ENCODE data around the gene BMP10.
A peak's percentile ranks its signal among the peaks of the same experiment; 100 is the strongest.

The BMP10 gene

DNA sequence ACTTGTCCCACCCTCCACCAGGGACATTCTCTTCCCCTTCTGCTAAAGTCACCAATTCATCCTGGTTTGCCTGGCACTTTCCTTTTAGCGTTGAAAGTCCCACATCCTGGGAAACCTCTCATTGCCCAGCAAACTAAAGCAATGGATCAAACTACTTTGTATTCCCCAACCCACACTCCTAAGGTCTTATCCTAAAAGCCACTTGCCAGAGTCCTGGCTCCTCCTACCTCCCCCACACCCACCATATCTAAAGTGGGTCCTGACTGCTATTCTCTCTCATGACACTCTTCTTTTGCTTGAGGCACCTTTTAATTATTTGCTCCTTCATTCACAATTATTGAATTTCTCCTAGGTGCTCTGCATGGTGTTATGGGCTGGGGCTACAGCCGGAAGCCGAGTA lies 40.9 kb upstream of the BMP10 start:
- no peak for TF ChIP-seq GABPA (IDR thresholded peaks at IDR 0.05; ENCODE audit: low read depth)
- TF ChIP-seq, protein P1, sequence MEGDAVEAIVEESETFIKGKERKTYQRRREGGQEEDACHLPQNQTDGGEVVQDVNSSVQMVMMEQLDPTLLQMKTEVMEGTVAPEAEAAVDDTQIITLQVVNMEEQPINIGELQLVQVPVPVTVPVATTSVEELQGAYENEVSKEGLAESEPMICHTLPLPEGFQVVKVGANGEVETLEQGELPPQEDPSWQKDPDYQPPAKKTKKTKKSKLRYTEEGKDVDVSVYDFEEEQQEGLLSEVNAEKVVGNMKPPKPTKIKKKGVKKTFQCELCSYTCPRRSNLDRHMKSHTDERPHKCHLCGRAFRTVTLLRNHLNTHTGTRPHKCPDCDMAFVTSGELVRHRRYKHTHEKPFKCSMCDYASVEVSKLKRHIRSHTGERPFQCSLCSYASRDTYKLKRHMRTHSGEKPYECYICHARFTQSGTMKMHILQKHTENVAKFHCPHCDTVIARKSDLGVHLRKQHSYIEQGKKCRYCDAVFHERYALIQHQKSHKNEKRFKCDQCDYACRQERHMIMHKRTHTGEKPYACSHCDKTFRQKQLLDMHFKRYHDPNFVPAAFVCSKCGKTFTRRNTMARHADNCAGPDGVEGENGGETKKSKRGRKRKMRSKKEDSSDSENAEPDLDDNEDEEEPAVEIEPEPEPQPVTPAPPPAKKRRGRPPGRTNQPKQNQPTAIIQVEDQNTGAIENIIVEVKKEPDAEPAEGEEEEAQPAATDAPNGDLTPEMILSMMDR (IDR thresholded peaks at IDR 0.05; ENCODE audit: insufficient read depth, low read length): no peak
- no peak for TF ChIP-seq SPI1 (IDR thresholded peaks at IDR 0.05; ENCODE audit: borderline replicate concordance, low read depth)
- TF ChIP-seq, protein P2, sequence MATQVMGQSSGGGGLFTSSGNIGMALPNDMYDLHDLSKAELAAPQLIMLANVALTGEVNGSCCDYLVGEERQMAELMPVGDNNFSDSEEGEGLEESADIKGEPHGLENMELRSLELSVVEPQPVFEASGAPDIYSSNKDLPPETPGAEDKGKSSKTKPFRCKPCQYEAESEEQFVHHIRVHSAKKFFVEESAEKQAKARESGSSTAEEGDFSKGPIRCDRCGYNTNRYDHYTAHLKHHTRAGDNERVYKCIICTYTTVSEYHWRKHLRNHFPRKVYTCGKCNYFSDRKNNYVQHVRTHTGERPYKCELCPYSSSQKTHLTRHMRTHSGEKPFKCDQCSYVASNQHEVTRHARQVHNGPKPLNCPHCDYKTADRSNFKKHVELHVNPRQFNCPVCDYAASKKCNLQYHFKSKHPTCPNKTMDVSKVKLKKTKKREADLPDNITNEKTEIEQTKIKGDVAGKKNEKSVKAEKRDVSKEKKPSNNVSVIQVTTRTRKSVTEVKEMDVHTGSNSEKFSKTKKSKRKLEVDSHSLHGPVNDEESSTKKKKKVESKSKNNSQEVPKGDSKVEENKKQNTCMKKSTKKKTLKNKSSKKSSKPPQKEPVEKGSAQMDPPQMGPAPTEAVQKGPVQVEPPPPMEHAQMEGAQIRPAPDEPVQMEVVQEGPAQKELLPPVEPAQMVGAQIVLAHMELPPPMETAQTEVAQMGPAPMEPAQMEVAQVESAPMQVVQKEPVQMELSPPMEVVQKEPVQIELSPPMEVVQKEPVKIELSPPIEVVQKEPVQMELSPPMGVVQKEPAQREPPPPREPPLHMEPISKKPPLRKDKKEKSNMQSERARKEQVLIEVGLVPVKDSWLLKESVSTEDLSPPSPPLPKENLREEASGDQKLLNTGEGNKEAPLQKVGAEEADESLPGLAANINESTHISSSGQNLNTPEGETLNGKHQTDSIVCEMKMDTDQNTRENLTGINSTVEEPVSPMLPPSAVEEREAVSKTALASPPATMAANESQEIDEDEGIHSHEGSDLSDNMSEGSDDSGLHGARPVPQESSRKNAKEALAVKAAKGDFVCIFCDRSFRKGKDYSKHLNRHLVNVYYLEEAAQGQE (IDR thresholded peaks at IDR 0.05; ENCODE audit: insufficient replicate concordance, low read depth): no peak
- TF ChIP-seq POLR2AphosphoS5 (IDR thresholded peaks at IDR 0.05; ENCODE audit: low read depth): no peak
- DNase-seq (ENCODE audit: low read depth in 1 of 2, low spot score in 1 of 2): no peak
- no peaks in the 10 kb centered on the region for H3K27me3 ChIP-seq (ENCODE audit: insufficient read depth, poor library complexity, severe bottlenecking)
- no peak overlapping the region; the same call in 1 of the 2 replicates for H3K27ac ChIP-seq (replicated peaks)
- no peak overlapping the region for H3K4me3 ChIP-seq (replicated peaks; ENCODE audit: insufficient read depth, low read length)

DNA sequence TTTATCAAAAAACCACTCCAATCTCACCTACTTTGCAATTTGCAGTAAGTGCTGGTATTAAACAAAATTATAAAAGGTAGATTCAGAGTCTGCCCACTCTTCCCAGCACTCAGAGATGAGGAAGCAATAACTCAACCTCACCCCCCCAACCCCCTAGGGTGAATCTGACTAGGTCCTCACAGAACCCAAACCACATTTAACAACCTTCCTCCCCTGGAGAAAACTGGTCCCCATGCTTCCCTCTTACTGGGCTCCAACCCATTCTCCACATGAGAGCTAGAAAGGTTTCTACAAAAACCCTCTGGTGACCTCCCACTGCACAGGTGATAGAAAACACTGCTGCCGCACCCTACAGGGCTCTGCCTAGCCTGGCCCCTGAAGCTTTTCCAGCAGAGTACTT lies 40.5 kb upstream of the BMP10 start:
- DNase-seq (ENCODE audit: low read depth in 1 of 2, low spot score in 1 of 2): peak in 1 of 2 experiments; percentile 48
- TF ChIP-seq SPI1 (IDR thresholded peaks at IDR 0.05; ENCODE audit: borderline replicate concordance, low read depth): no peak
- no peaks in the 10 kb centered on the region for H3K27me3 ChIP-seq (ENCODE audit: insufficient read depth, poor library complexity, severe bottlenecking)
- no peak overlapping the region for H3K4me3 ChIP-seq (replicated peaks; ENCODE audit: insufficient read depth, low read length)
- H3K27ac ChIP-seq (replicated peaks): peak overlapping the region; percentile 14; the same call in 1 of the 2 replicates

DNA sequence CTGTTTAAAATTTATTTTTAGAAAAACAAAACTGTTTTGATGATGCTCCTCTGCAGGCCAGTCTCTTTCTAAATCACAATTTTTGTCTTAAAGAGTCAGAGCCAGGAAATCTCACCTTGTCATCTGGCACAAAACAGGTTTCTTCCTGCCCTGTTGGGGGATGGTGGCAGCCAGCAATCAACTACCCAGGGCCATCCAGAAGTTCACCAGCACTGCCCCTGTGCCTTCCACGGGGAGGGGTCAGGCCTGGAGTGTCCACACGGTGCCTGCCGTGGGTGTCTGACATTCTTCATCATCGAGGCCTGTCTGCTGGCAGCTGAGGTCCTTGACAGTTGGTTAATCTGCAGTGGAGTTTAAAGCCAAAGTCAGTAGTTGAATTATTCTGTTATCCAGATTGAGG lies 40.0 kb upstream of the BMP10 start:
- TF ChIP-seq GABPA (IDR thresholded peaks at IDR 0.05; ENCODE audit: low read depth): no peak
- no peak for TF ChIP-seq POLR2AphosphoS5 (IDR thresholded peaks at IDR 0.05; ENCODE audit: low read depth)
- TF ChIP-seq, protein P2 (IDR thresholded peaks at IDR 0.05; ENCODE audit: insufficient replicate concordance, low read depth): no peak
- TF ChIP-seq, protein P1 (IDR thresholded peaks at IDR 0.05; ENCODE audit: insufficient read depth, low read length): no peak
- TF ChIP-seq SPI1 (IDR thresholded peaks at IDR 0.05; ENCODE audit: borderline replicate concordance, low read depth): no peak
- DNase-seq (ENCODE audit: low read depth in 1 of 2, low spot score in 1 of 2): no peak

DNA sequence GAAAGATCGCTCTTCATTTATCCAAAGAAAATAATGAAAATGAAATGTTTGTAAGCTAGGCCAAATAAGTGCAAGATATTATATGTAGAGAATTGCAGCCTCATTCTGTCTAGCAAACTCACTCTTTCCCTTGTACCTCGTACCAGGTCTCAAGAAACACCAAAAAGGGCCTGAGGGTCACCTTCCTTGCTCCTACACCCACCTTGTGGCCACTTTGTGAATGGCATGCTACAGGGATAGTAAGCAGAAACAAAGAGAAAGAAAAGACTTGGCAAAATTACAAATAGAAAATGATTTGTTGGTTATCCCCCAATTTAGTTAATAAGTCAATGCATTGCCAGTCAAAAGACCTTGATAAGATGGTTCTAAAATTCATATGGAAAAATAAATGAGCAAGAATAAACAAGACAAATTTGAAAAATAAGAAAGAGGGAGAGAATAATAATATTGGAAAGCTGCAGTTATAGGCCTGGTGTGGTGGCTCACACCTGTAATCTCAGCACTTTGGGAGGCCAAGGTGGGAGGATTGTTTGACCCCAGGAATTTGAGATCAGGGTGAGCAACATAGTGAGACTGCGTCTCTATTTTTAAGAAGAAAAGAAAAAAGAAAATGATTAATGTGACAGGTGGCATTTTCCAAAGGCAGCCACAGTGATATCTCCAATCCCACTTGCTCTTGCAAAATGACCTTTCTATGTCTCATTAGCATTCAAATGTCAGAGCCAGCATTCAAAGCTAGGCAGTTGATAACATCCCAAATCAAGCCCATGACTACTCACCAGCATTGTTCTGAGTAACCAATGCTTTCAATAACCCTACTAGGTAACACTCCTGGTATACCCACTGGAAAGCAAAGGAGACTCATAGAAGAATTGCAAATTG lies 38.8 kb upstream of the BMP10 start:
- H3K27me3 ChIP-seq (ENCODE audit: insufficient read depth, poor library complexity, severe bottlenecking): no peaks in the 10 kb centered on the region
- peak overlapping the region; percentile 87 for H3K27ac ChIP-seq (replicated peaks)
- TF ChIP-seq, protein P2 (IDR thresholded peaks at IDR 0.05; ENCODE audit: insufficient replicate concordance, low read depth): no peak
- no peak for TF ChIP-seq SPI1 (IDR thresholded peaks at IDR 0.05; ENCODE audit: borderline replicate concordance, low read depth)
- TF ChIP-seq POLR2AphosphoS5 (IDR thresholded peaks at IDR 0.05; ENCODE audit: low read depth): no peak
- TF ChIP-seq, protein P1 (IDR thresholded peaks at IDR 0.05; ENCODE audit: insufficient read depth, low read length): peak; percentile 80
- TF ChIP-seq GABPA (IDR thresholded peaks at IDR 0.05; ENCODE audit: low read depth): no peak

More for the DNA sequence above, 40.0 kb upstream of the BMP10 start:
- Histone ChIP-seq H3K4me3 (replicated peaks; ENCODE audit: insufficient read depth, low read length) (no peak overlapping the region), H3K27ac (replicated peaks) (0 out of 2 replicates have a peak overlapping the region, but pooled peaks have one; percentile 14), H3K27me3 (ENCODE audit: insufficient read depth, poor library complexity, severe bottlenecking) (no peaks in the 10 kb centered on the region)

More for the DNA sequence above, 38.8 kb upstream of the BMP10 start:
- peak; percentile 71 to 85 for DNase-seq (ENCODE audit: low read depth in 1 of 2, low spot score in 1 of 2)
- H3K4me3 ChIP-seq (replicated peaks; ENCODE audit: insufficient read depth, low read length): no peak overlapping the region

Measured in HL-60 (cell line).